Muscle layer of colon (tissue), 2 donors: ENCODE results near the gene TRHDE.

Experiments
- H3K27ac ChIP-seq: one replicate; pipeline ENCODE4 v1.7.0; 2013; ENCODE audit warnings: low read depth, mild to moderate bottlenecking, low read length, moderate library complexity
- H3K27me3 ChIP-seq, 2 donors: one replicate each; pipeline ENCODE4 v1.7.0; 2013; ENCODE audit warnings: low read length in 2 of 2, mild to moderate bottlenecking in 2 of 2; ENCODE audit not compliant: insufficient read depth in 2 of 2, control insufficient read depth in 1 of 2
- H3K36me3 ChIP-seq: one replicate; pipeline ENCODE4 v1.7.0; 2013; ENCODE audit warnings: mild to moderate bottlenecking, low read length; ENCODE audit not compliant: insufficient read depth
- H3K4me1 ChIP-seq: one replicate; pipeline ENCODE4 v1.7.0; 2013; ENCODE audit warnings: mild to moderate bottlenecking, low read length; ENCODE audit not compliant: insufficient read depth
- H3K4me3 ChIP-seq, 2 donors: one replicate each; pipeline ENCODE4 v1.7.0; 2013; ENCODE audit warnings: low read length in 2 of 2, low read depth in 1 of 2, mild to moderate bottlenecking in 1 of 2, moderate library complexity in 1 of 2
- H3K9ac ChIP-seq: one replicate; pipeline ENCODE4 v1.7.0; 2013; ENCODE audit warnings: low read length
- H3K9me3 ChIP-seq: one replicate; pipeline ENCODE4 v1.7.0; 2013; ENCODE audit warnings: mild to moderate bottlenecking, low read length
- donor health status: abdominal sarcoma.
- donor health status: Adenocarcinoma of cecum.

TRHDE gene

DNA sequence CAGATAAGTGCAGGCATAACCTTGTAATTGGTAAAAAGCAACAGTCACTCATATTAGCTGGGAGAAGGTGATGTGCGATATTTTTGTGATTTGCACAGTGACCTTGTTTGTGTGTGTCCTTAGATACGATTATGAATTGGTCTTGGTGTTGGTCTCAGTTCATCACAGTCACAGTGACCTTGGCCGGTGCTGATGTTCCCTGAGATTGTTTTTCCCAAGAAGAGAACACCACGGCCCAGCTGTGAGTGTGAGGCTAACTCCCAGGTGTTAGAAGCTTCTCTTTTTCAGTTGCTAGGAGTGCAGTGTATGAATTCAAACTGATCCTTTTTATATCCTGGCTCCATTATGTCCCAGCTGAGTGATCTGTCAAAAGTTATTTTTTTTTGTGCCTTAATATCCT, 46.2 kb downstream of the TRHDE start:
- no peaks in the 10 kb centered on the region for H3K9me3 ChIP-seq
- H3K27me3 ChIP-seq, result no peaks in the 10 kb centered on the region
- no peak overlapping the region for H3K4me3 ChIP-seq
- no peak overlapping the region for H3K27ac ChIP-seq
- no peaks in the 10 kb centered on the region for H3K4me1 ChIP-seq
- no peaks in the 10 kb centered on the region for H3K36me3 ChIP-seq
- no peak overlapping the region for H3K9ac ChIP-seq

GRCh38 chr12:72323881-72324280, 51.7 kb downstream of the TRHDE start:
- no peak overlapping the region for H3K4me3 ChIP-seq
- no peak overlapping the region for H3K27ac ChIP-seq
- H3K36me3 ChIP-seq, result no peaks in the 10 kb centered on the region
- H3K27me3 ChIP-seq, result no peaks in the 10 kb centered on the region
- H3K9me3 ChIP-seq, result no peaks in the 10 kb centered on the region
- H3K4me1 ChIP-seq, result no peaks in the 10 kb centered on the region
- no peak overlapping the region for H3K9ac ChIP-seq

- no peaks in the 10 kb centered on the region for H3K36me3 ChIP-seq
- no peak overlapping the region for H3K9ac ChIP-seq
- H3K4me1 ChIP-seq, result no peaks in the 10 kb centered on the region
- H3K27ac ChIP-seq, result no peak overlapping the region
- no peaks in the 10 kb centered on the region for H3K9me3 ChIP-seq
- H3K4me3 ChIP-seq, result no peak overlapping the region
- no peaks in the 10 kb centered on the region for H3K27me3 ChIP-seq
Measured at GRCh38 chr12:72330301-72330700, 58.1 kb downstream of the TRHDE start.

DNA sequence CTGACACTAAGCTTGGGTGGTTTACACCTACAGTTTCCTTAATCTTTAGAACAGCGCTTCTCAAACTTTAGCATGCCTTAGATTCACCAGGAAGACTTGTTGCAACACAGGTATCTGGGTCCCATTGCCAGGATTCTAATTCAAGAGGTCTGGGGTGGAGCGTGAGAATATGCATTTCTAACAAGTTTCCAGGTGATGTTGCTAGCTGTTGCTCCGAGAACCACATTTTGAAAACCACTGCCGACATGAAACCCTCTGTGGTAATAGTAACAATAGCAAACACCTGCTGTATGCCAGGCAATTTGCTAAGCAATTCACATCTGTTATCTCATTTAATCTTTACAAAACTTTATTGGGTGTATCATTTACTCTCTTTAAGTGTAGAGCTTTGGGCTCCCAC, 58.6 kb downstream of the TRHDE start:
- Histone ChIP-seq H3K4me1 (no peaks in the 10 kb centered on the region), H3K36me3 (no peaks in the 10 kb centered on the region), H3K9me3 (no peaks in the 10 kb centered on the region), H3K27ac (no peak overlapping the region), H3K9ac (no peak overlapping the region), H3K4me3 (no peak overlapping the region), H3K27me3 (no peaks in the 10 kb centered on the region)

- Histone ChIP-seq H3K9ac (no peak overlapping the region), H3K36me3 (no peaks in the 10 kb centered on the region), H3K27me3 (no peaks in the 10 kb centered on the region), H3K27ac (no peak overlapping the region), H3K4me3 (no peak overlapping the region), H3K9me3 (no peaks in the 10 kb centered on the region), H3K4me1 (no peaks in the 10 kb centered on the region)
Measured at GRCh38 chr12:72337382-72337781, 65.2 kb downstream of the TRHDE start.

DNA sequence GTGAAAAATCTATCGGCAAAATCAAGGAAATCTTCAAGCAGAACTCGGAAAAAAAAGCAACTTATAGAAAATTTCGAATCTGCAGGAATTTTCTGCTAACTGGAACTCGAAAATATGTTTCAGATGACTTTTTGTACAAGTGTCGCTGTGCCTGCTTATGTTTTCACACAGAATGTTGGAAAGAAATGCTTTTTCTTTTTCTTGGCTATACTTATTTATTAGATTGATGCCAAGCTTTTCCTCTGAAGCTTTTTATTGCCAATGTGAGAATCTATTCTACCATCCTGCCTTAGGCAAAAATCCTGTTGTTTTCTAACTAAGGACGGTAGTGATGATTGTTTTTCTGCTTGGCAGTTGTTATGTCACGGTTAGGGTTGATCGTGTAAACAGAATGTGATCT, 65.8 kb downstream of the TRHDE start:
- H3K27ac ChIP-seq, result no peak overlapping the region
- H3K4me1 ChIP-seq, result no peaks in the 10 kb centered on the region
- H3K4me3 ChIP-seq, result no peak overlapping the region
- no peaks in the 10 kb centered on the region for H3K9me3 ChIP-seq
- H3K9ac ChIP-seq, result no peak overlapping the region
- no peaks in the 10 kb centered on the region for H3K27me3 ChIP-seq
- no peaks in the 10 kb centered on the region for H3K36me3 ChIP-seq

DNA sequence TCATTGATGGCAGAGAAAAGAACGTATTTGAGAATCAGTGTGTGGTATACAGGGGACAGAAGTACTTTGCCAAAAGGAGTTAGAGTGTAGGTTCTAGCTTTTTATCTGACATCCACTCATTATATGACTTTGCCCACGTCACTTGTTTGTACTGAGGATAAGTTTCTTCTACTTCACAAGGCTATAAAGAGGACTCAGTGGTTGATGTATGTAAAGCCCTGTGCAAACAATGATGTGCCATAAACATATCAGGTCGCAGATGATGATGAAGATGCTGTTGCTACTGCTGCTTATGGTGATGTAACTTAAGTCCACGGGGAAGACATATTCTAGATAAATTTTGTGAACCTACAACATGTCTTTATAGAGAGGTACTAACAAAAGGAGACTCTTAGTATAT, 66.3 kb downstream of the TRHDE start:
- H3K4me3 ChIP-seq, result no peak overlapping the region
- no peaks in the 10 kb centered on the region for H3K4me1 ChIP-seq
- no peaks in the 10 kb centered on the region for H3K9me3 ChIP-seq
- H3K27me3 ChIP-seq, result no peaks in the 10 kb centered on the region
- H3K27ac ChIP-seq, result no peak overlapping the region
- no peaks in the 10 kb centered on the region for H3K36me3 ChIP-seq
- no peak overlapping the region for H3K9ac ChIP-seq

GRCh38 chr12:72346363-72346944, 74.3 kb downstream of the TRHDE start:
- H3K9ac ChIP-seq, result no peak overlapping the region
- H3K4me1 ChIP-seq, result no peaks in the 10 kb centered on the region
- no peak overlapping the region for H3K27ac ChIP-seq
- H3K4me3 ChIP-seq, result no peak overlapping the region
- H3K27me3 ChIP-seq, result no peaks in the 10 kb centered on the region
- H3K36me3 ChIP-seq, result no peaks in the 10 kb centered on the region
- H3K9me3 ChIP-seq, result no peaks in the 10 kb centered on the region

GRCh38 chr12:72349491-72349890, 77.3 kb downstream of the TRHDE start:
- H3K9ac ChIP-seq, result no peak overlapping the region
- no peaks in the 10 kb centered on the region for H3K9me3 ChIP-seq
- H3K36me3 ChIP-seq, result no peaks in the 10 kb centered on the region
- H3K4me3 ChIP-seq, result no peak overlapping the region
- H3K27ac ChIP-seq, result no peak overlapping the region
- no peaks in the 10 kb centered on the region for H3K4me1 ChIP-seq
- H3K27me3 ChIP-seq, result no peaks in the 10 kb centered on the region

DNA sequence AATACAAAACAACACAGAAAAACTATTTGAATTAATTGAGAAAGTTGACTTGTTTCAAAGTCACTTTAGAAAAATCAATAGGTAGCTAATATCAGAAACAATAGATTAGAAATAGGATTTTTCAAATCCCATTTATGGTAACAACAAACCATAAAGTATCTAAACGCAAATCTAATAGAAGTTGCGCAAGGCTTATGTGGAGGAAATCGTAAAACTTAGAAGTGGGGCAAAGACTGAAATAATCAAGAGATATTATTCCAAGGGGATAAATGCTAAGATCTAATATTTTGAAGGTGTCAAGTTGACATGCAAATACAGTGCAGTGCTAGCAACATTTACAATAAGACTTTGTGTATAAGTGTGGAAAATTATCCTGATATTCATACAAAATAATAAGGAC, 87.2 kb downstream of the TRHDE start:
- H3K27ac ChIP-seq, result no peak overlapping the region

GRCh38 chr12:72365151-72365550, 93.0 kb downstream of the TRHDE start:
- Histone ChIP-seq H3K27me3 (no peaks in the 10 kb centered on the region), H3K36me3 (no peaks in the 10 kb centered on the region), H3K9me3 (no peaks in the 10 kb centered on the region)

More for the DNA sequence above, 87.2 kb downstream of the TRHDE start:
- no peak overlapping the region for H3K9ac ChIP-seq
- H3K4me1 ChIP-seq, result no peaks in the 10 kb centered on the region
- H3K4me3 ChIP-seq, result no peak overlapping the region
- no peaks in the 10 kb centered on the region for H3K36me3 ChIP-seq
- H3K27me3 ChIP-seq, result no peaks in the 10 kb centered on the region
- no peaks in the 10 kb centered on the region for H3K9me3 ChIP-seq

GRCh38 chr12:72366255-72366654, 94.1 kb downstream of the TRHDE start:
- H3K9me3 ChIP-seq, result no peaks in the 10 kb centered on the region
- no peak overlapping the region for H3K9ac ChIP-seq
- no peaks in the 10 kb centered on the region for H3K36me3 ChIP-seq
- H3K4me1 ChIP-seq, result no peaks in the 10 kb centered on the region
- H3K27ac ChIP-seq, result no peak overlapping the region
- H3K27me3 ChIP-seq, result no peaks in the 10 kb centered on the region
- H3K4me3 ChIP-seq, result no peak overlapping the region

More at GRCh38 chr12:72365151-72365550, 93.0 kb downstream of the TRHDE start:
- no peak overlapping the region for H3K4me3 ChIP-seq
- no peak overlapping the region for H3K9ac ChIP-seq
- H3K4me1 ChIP-seq, result no peaks in the 10 kb centered on the region
- no peak overlapping the region for H3K27ac ChIP-seq
